Parathyroid adenoma (tissue), 2 donors: ENCODE measurements around the gene ALMS1.

ENCODE experiments used
- H2AFZ ChIP-seq: fragments of 300-600 bp; sonication (generic); one replicate; pipeline ENCODE4 v1.7.0; 2017; ENCODE audit warnings: antibody characterized with exemption, mild to moderate bottlenecking
- H3K27ac ChIP-seq: fragments of 300-600 bp; sonication (generic); one replicate; pipeline ENCODE4 v1.7.0; 2017
- H3K27me3 ChIP-seq: fragments of 300-600 bp; sonication (generic); one replicate; pipeline ENCODE4 v1.7.0; 2017; ENCODE audit warnings: low read length; ENCODE audit not compliant: control insufficient read depth, insufficient read depth
- H3K36me3 ChIP-seq: fragments of 300-600 bp; sonication (generic); one replicate; pipeline ENCODE4 v1.7.0; 2017; ENCODE audit warnings: low read length; ENCODE audit not compliant: control insufficient read depth, insufficient read depth
- H3K4me1 ChIP-seq: fragments of 300-600 bp; sonication (generic); one replicate; pipeline ENCODE4 v1.7.0; 2017; ENCODE audit warnings: control low read depth
- H3K4me2 ChIP-seq: fragments of 300-600 bp; sonication (generic); one replicate; pipeline ENCODE4 v1.7.0; 2017; ENCODE audit warnings: low read length
- H3K4me3 ChIP-seq: fragments of 300-600 bp; sonication (generic); one replicate; pipeline ENCODE4 v1.7.0; 2017; ENCODE audit warnings: low read depth, low read length
- H3K79me2 ChIP-seq: fragments of 300-600 bp; sonication (generic); one replicate; pipeline ENCODE4 v1.7.0; 2017; ENCODE audit warnings: control low read depth
- H3K9ac ChIP-seq: fragments of 300-600 bp; sonication (generic); one replicate; pipeline ENCODE4 v1.7.0; 2017; ENCODE audit warnings: mild to moderate bottlenecking
- H3K9me3 ChIP-seq: fragments of 300-600 bp; sonication (generic); one replicate; pipeline ENCODE4 v1.7.0; 2017; ENCODE audit warnings: low read length; ENCODE audit not compliant: control insufficient read depth
- TF ChIP-seq, protein P1 (sequence below): fragments of 300-600 bp; sonication (generic); IDR thresholded peaks from one replicate; pipeline ENCODE4 v1.7.0; 2017; ENCODE audit warnings: antibody characterized with exemption, mild to moderate bottlenecking
- donor health status: primary hyperparathyroidism.

ALMS1 gene

GRCh38 chr2:73423913-73424312, 38.3 kb downstream of the ALMS1 start:
- H3K4me2 ChIP-seq = no peak overlapping the region
- TF ChIP-seq, protein P1, sequence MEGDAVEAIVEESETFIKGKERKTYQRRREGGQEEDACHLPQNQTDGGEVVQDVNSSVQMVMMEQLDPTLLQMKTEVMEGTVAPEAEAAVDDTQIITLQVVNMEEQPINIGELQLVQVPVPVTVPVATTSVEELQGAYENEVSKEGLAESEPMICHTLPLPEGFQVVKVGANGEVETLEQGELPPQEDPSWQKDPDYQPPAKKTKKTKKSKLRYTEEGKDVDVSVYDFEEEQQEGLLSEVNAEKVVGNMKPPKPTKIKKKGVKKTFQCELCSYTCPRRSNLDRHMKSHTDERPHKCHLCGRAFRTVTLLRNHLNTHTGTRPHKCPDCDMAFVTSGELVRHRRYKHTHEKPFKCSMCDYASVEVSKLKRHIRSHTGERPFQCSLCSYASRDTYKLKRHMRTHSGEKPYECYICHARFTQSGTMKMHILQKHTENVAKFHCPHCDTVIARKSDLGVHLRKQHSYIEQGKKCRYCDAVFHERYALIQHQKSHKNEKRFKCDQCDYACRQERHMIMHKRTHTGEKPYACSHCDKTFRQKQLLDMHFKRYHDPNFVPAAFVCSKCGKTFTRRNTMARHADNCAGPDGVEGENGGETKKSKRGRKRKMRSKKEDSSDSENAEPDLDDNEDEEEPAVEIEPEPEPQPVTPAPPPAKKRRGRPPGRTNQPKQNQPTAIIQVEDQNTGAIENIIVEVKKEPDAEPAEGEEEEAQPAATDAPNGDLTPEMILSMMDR = no peak
- H3K27me3 ChIP-seq = no peaks in the 10 kb centered on the region
- H3K4me3 ChIP-seq = no peak overlapping the region
- no peak overlapping the region for H3K9ac ChIP-seq
- no peaks in the 10 kb centered on the region for H3K36me3 ChIP-seq
- no peaks in the 10 kb centered on the region for H3K79me2 ChIP-seq
- no peak overlapping the region for H3K27ac ChIP-seq
- no peaks in the 10 kb centered on the region for H3K9me3 ChIP-seq
- H2AFZ ChIP-seq = no peak overlapping the region
- no peaks in the 10 kb centered on the region for H3K4me1 ChIP-seq

DNA sequence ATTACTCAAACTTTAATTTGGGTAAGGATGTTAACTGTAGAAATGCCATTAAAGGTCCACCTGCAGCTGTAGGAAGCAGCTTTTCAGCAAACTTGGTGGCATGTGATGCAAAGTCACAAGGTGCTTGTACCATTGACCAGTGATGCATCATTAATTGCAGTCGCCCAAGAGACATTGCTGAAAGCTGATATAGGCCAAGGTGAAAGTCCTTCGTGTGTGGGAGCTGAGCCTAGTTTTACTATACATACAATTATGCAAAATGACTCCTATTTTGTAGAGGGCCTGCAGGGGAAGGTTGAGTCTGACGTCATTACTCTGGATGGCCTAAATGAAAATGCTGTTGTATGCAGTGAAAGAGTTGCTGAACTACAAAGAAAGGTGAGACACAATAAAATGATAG, 40.5 kb downstream of the ALMS1 start:
- no peaks in the 10 kb centered on the region for H3K36me3 ChIP-seq
- no peak overlapping the region for H3K9ac ChIP-seq
- peaks cover 2% of the 10 kb centered on the region for H3K79me2 ChIP-seq
- H3K4me1 ChIP-seq = no peaks in the 10 kb centered on the region
- H3K4me3 ChIP-seq = no peak overlapping the region
- no peak overlapping the region for H3K27ac ChIP-seq
- no peaks in the 10 kb centered on the region for H3K9me3 ChIP-seq
- no peak overlapping the region for H2AFZ ChIP-seq
- H3K4me2 ChIP-seq = no peak overlapping the region
- TF ChIP-seq, protein P1 = no peak
- H3K27me3 ChIP-seq = no peaks in the 10 kb centered on the region

- peaks cover 3% of the 10 kb centered on the region for H3K79me2 ChIP-seq
- H3K27ac ChIP-seq = no peak overlapping the region
- H3K4me1 ChIP-seq = no peaks in the 10 kb centered on the region
- no peak overlapping the region for H3K9ac ChIP-seq
- no peak overlapping the region for H3K4me2 ChIP-seq
- H3K4me3 ChIP-seq = no peak overlapping the region
- H3K27me3 ChIP-seq = no peaks in the 10 kb centered on the region
- no peaks in the 10 kb centered on the region for H3K36me3 ChIP-seq
- TF ChIP-seq, protein P1 = no peak
- no peak overlapping the region for H2AFZ ChIP-seq
- no peaks in the 10 kb centered on the region for H3K9me3 ChIP-seq
Observed at GRCh38 chr2:73436019-73436418, 50.4 kb downstream of the ALMS1 start.

GRCh38 chr2:73444202-73444601, 58.6 kb downstream of the ALMS1 start:
- H3K27me3 ChIP-seq = no peaks in the 10 kb centered on the region
- peaks cover 2% of the 10 kb centered on the region for H3K79me2 ChIP-seq
- H3K4me3 ChIP-seq = no peak overlapping the region
- H3K9me3 ChIP-seq = no peaks in the 10 kb centered on the region
- H3K4me2 ChIP-seq = no peak overlapping the region
- H3K36me3 ChIP-seq = no peaks in the 10 kb centered on the region
- H3K9ac ChIP-seq = no peak overlapping the region
- TF ChIP-seq, protein P1 = no peak
- no peak overlapping the region for H3K27ac ChIP-seq
- no peaks in the 10 kb centered on the region for H3K4me1 ChIP-seq
- H2AFZ ChIP-seq = no peak overlapping the region

DNA sequence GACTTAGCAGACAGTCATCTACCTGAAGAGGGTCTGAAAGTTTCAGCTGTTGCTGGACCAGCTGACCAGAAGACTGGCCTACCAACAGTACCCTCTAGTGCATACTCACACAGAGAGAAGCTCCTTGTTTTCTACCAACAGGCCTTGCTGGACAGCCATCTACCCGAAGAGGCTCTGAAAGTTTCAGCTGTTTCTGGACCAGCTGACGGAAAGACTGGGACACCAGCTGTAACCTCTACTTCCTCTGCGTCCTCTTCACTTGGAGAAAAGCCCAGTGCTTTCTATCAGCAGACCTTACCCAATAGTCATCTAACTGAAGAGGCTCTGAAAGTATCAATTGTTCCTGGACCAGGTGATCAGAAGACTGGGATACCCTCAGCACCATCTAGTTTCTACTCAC, 63.2 kb downstream of the ALMS1 start:
- Histone ChIP-seq H3K4me2 (no peak overlapping the region), H3K79me2 (no peaks in the 10 kb centered on the region), H3K27ac (no peak overlapping the region), H3K9ac (no peak overlapping the region), H2AFZ (no peak overlapping the region), H3K27me3 (no peaks in the 10 kb centered on the region), H3K36me3 (no peaks in the 10 kb centered on the region), H3K9me3 (no peaks in the 10 kb centered on the region), H3K4me1 (no peaks in the 10 kb centered on the region), H3K4me3 (no peak overlapping the region)
- TF ChIP-seq, protein P1 = no peak
